GM19023 (cell line): ENCODE results near the gene ULK4.
"Not testable (repeated sequence)": the region's sequence is repeated elsewhere in the genome, so short reads cannot be mapped to it uniquely, and the experiment has no call there.

Experiments used
- ATAC-seq: cut with Tn5 transposase; IDR thresholded peaks from one replicate; pipeline ENCODE4 v1.9.1; 2021; ENCODE audit warnings: mild to moderate bottlenecking, moderate library complexity; ENCODE audit not compliant: unreplicated experiment

Gene ULK4

DNA sequence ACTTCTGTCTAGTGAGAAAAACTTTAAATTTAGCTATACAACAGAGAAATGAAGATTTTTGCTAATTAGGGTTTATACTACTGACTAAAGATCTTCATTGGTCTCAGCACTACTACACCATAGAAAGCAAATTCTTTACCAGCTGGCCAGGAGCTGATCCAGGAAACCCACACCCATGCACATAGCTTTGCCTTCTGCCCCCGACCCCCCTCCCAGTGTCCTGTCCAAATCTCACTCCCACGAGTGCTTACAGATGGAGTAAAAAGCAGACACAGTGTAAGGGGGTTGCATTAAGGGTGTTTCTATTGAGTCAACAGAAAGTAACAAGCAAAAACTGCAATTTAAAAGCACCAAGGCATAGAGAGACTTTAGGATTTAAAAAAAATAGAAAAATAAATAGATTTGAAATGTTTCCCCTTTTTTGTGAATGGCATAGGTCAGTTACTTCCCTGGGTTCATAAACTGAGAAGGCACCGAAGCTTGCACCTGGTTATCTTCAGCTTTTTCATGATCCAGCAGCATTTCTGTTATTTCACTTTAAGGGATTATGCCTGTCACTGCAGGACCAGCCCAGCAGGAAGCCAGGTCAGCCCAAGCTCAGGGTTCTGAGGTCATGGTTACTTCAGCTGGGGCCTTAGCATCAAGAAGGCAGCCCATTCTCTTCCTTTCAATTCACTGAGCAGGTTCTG is 638.3 kb downstream of the ULK4 start:
- no peak for ATAC-seq

DNA sequence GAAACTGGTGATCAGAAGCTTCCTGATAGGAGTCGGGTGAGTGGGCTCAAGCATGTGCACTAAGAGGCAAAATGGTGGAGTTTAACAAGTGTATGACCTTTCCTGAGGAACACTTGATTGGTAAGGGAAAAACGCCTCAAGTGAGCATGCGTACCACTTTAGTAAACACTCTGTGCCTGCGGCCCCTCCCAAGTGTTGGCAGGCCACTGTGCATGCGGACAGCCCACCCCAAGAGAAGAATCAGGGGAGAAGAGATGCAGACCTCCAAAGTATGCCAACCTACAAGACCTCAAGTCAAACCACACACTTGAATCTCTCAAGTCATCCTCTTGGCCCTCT is 640.3 kb downstream of the ULK4 start:
- no peak for ATAC-seq

DNA sequence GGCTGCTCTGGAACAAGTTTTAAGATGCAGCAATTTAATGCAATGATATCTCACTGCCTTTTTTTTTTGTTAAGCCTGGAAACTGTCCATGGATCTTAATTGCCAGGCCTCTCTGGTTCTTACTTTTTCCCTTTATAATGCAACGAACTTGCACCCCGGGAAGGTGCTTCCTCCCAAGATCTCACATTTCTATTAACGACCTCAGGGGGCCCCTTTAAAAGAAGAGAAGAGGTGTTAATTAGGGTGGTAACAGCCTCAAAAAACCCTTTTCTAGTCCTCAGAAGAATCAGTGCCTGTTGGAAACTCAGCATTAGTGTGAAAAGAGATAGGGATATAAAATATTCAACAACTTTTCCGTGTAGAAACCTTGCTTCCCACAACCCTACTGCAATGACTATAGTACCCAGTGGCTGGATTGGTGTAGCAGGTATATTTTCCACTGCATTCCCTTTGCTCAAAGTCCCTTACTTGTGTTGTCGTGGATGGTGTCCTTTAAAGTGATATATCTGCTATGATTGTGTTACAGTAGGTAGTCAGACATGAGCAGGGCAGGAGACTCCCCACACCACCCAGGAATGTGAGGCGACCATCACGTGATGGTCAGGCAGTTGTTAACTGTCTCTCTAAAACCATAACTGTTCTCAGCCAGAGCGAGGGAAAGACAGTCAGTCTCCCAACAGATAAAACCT is 640.8 kb downstream of the ULK4 start:
- ATAC-seq = no peak

GRCh38 chr3:41318520-41318919 is 643.4 kb downstream of the ULK4 start:
- no peak for ATAC-seq

GRCh38 chr3:41317718-41318117 is 644.2 kb downstream of the ULK4 start:
- ATAC-seq = no peak

- no peak for ATAC-seq
Measured at GRCh38 chr3:41317298-41317697, 644.6 kb downstream of the ULK4 start.

DNA sequence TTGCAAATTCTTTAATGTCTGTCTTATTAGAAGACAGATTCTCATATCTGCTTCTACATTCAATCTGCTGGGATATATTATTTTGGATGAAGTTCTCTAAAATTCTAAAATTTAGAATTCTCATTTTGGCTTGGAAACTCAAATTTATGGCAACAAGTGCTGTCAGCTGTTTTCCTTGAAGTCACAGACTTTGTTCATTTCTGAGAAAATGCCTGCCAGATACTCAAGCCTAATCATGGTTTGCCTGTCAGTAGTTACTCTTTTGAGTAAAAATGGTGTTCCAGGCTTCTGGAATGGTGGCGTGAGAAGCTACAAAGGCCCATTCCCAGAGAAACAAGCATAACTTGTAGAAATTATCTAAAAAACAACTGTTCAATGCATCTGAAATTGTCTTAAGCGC is 646.8 kb downstream of the ULK4 start:
- no peak for ATAC-seq

GRCh38 chr3:41308119-41308518 is 653.8 kb downstream of the ULK4 start:
- no peak for ATAC-seq

GRCh38 chr3:41307065-41307464 is 654.8 kb downstream of the ULK4 start:
- ATAC-seq = no peak

DNA sequence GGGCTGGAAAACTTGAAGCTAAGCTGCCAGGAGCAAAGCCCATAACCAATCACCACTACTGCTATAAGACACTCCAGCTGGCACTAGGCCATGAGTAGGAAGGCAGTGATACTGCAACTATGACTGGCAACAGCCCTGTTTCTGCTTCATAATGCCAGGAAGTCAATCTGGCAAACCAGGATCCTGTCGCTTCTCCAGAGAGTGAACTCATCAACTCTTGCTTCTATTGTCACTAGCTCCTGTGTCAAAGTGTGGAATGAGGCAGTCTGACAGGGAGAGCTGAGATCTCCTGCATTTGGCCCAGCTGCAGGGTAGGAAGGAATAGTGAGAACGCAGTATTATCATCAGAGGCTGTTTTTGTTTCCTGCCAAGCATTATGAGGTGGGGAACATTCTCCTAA is 657.3 kb downstream of the ULK4 start:
- no peak for ATAC-seq

- ATAC-seq = no peak
Measured at GRCh38 chr3:41302295-41302694, 659.6 kb downstream of the ULK4 start.

DNA sequence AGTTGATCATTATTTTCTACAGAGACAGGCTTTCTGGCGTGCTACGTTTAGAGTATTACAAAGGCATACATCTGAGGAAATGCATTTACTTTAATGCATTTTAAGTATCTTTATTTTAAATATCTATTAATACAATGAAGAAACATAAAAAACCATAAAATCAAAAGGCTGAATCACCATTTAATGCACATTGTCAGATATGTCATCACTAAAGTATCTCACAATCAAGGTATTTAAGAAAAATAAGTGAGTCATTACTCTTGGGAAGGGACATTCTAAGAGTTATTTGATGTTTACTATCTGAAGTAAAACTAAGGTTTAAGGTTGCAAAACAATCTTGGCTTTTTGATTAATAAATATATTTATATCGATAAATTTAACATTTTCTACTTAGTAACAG is 660.4 kb downstream of the ULK4 start:
- ATAC-seq = no peak

- ATAC-seq = no peak
Measured at GRCh38 chr3:41299036-41299435, 662.9 kb downstream of the ULK4 start.

DNA sequence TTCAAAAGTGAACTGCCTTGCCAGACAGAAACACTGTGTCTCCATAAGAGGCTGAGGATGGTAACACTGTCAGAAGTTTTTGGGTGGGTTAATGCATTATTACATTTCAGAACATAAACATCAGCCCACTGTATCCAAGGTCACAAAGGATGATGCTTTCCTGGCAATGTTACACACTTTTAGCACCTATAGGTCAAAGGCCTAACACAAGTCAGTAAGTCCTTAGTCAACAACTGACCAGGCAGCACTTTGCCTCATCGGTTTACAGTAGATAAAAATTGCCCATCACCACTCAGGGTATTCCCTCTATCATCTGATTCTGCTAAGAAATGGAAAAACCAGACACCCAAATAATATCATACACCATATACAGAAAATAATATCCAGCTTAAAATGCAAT is 664.2 kb downstream of the ULK4 start:
- no peak for ATAC-seq

DNA sequence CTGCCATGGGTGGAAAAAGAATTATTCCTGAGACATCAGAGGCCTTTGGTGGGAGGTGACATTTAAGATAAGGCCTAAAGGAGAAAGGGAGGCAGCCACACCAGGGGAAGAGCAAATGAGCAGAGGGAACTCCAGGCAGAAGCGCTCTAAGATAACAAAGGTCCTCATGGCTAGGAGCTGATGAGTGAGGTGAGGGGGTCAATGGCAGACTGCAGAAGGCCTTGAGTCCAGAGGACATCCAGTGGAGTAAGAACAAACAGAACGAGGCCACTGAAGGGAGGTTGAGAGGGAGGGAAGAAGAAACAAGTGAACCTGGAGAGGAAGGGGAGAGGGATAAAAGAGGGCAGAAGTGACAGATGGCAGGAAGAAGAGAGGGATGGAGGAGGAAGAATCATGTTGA is 665.3 kb downstream of the ULK4 start:
- no peak for ATAC-seq

- ATAC-seq = no peak
Measured at GRCh38 chr3:41295740-41296139, 666.2 kb downstream of the ULK4 start.

GRCh38 chr3:41293169-41293681 is 668.7 kb downstream of the ULK4 start:
- ATAC-seq = no peak

- no peak for ATAC-seq
Measured at GRCh38 chr3:41290736-41291135, 671.2 kb downstream of the ULK4 start.

DNA sequence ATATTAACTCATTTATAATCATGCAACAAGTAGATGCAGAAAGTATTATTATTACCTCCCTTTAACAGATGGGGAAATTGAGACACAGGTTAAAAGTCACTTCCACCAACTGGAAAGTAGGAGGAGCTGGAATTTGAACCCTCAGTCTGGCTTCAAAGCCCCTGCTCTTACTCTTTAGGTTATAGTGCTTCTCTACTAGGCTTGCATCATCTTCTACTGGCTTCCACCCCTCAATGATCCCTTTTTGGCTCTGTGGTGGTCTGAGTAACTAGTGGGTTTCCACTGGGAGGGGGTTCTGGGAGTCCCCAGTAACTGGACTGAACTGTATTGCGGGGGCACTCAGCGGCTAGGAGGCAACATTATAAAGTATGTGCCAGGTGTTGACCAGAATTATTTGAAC is 671.6 kb downstream of the ULK4 start:
- no peak for ATAC-seq

DNA sequence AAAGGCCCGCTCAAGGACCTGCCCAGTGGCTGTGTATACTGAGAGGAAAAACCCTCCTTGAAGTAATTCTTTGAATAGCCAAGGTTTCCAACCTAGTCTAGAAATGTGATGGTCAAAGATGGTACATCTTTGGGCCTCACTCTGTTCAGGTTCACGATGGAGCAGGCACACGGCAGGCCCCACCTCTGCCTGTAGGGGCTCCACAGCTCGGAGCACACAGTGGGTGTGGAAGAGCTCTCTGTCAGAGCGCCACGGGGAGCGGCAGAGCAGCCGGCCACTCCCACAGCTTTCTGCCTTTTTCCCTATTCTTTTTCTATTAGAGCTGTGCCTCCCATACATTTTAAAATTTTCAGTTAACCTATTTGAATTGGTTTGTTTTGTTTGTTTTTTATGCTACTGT is 673.1 kb downstream of the ULK4 start:
- ATAC-seq = no peak

DNA sequence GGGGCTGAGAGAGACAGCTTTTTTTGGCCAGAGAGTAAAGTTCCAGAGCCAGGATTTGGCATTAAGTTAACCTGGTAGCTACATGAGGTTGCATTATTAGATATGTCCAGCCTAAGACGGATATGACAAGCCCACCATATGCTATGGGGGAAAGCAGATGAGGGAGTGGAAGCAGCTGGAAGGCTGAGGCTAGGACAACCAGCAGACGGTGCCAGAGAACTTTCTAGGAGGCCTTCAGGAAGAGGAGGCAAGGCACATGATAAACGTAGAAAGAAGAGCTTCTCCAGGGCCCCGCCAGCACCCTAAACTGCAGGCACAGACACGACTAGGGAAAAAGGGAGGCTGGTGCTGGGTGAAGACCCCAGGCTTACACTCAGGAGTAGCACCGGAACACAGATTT is 675.6 kb downstream of the ULK4 start:
- ATAC-seq = no peak

- ATAC-seq = not testable (repeated sequence)
Measured at GRCh38 chr3:41284934-41285333, 677.0 kb downstream of the ULK4 start.
